Uterus (tissue), 4 donors: Measurements from ENCODE around the gene BRI3BP. TPM values are rescaled to one million over a fixed set of nuclear protein-coding genes. Genes with fewer than 3 reads are reported as not detected.

ENCODE experiments used
- DNase-seq, 2 donors: peaks; one replicate each; pipeline ENCODE4 v3.0.0-alpha.2; 2019 to 2020
- H3K27ac ChIP-seq, 2 donors: fragments of 200-600 bp; sonication (generic); 1 replicate in 1 of 2; 2 replicates in 1 of 2; pipeline ENCODE4 v1.5.1; 2016 to 2018
- H3K27me3 ChIP-seq, 2 donors: fragments of 200-600 bp; sonication (generic); one replicate each; pipeline ENCODE4 v1.5.1; 2018 to 2019; ENCODE audit warnings: control low read depth in 1 of 2
- H3K36me3 ChIP-seq, 2 donors: fragments of 200-600 bp; sonication (generic); one replicate each; pipeline ENCODE4 v1.5.1; 2019; ENCODE audit warnings: control low read depth in 1 of 2
- H3K4me1 ChIP-seq, 2 donors: fragments of 200-600 bp; sonication (generic); one replicate each; pipeline ENCODE4 v1.5.1; 2018 to 2019; ENCODE audit warnings: control low read depth in 1 of 2
- H3K4me3 ChIP-seq, 2 donors: fragments of 200-600 bp; sonication (generic); 1 replicate in 1 of 2; 2 replicates in 1 of 2; pipeline ENCODE4 v1.5.1; 2018 to 2019; ENCODE audit warnings: mild to moderate bottlenecking in 1 of 2
- H3K9me3 ChIP-seq, 2 donors: fragments of 200-600 bp; sonication (generic); one replicate each; pipeline ENCODE4 v1.5.1; 2019; ENCODE audit warnings: control low read depth in 1 of 2
- CTCF ChIP-seq, 4 experiments: fragments of 200-600 bp in 2 of 4; fragments of 450-650 bp in 2 of 4; sonication (generic) in 2 of 4; IDR thresholded peaks; one replicate each; pipeline ENCODE4 v1.5.1; 2016 to 2019; ENCODE audit warnings: antibody characterized with exemption in 4 of 4, mild to moderate bottlenecking in 2 of 4, moderate library complexity in 1 of 4
- POLR2A ChIP-seq, 2 donors: fragments of 450-650 bp; IDR thresholded peaks; one replicate each; pipeline ENCODE4 v1.6.1; 2016; ENCODE audit warnings: antibody characterized with exemption in 2 of 2, mild to moderate bottlenecking in 1 of 2, moderate library complexity in 1 of 2
- intact Hi-C: fragments of 100-400 bp; cut with DNase I; formaldehyde crosslinking; loops from one replicate; pipeline ENCODE4 v1.15.1; 2023; ENCODE audit warnings: low total_unique reads
- total RNA-seq, 4 donors: library from RNA; depleted of rRNA in 3 of 4; stranded (reverse); fragments of >200 nt in 3 of 4; gene quantifications; one replicate each; pipeline versions ENCODE4 v1.1.0 to v1.2.4, GENCODE V29; 2014 to 2023
- donor health status: DM: yes; HTN: yes; CAD: no.

Gene BRI3BP
- total RNA-seq, 4 donors from 2014 or later, result 0.59 to 8.9 (median 3.2) TPM

- H3K36me3 ChIP-seq, result no peaks in the 10 kb centered on the region
- H3K4me1 ChIP-seq, result no peaks in the 10 kb centered on the region
- DNase-seq, result no peak
- no peak overlapping the region for H3K27ac ChIP-seq
- intact Hi-C loops, result no loop called here
- TF ChIP-seq CTCF (IDR thresholded peaks at IDR 0.05) (no peak), POLR2A (IDR thresholded peaks at IDR 0.05) (no peak)
- H3K27me3 ChIP-seq, result no peaks in the 10 kb centered on the region
- H3K4me3 ChIP-seq, result no peak overlapping the region
- no peaks in the 10 kb centered on the region for H3K9me3 ChIP-seq
These were observed 21.1 kb downstream of the BRI3BP start for GRCh38 chr12:125014526-125014925.

GRCh38 chr12:125015680-125016310 lies 22.4 kb downstream of the BRI3BP start:
- TF ChIP-seq CTCF (IDR thresholded peaks at IDR 0.05) (no peak), POLR2A (IDR thresholded peaks at IDR 0.05) (no peak)
- no peaks in the 10 kb centered on the region for H3K4me1 ChIP-seq
- H3K36me3 ChIP-seq, result no peaks in the 10 kb centered on the region
- no peak overlapping the region for H3K27ac ChIP-seq
- no peak overlapping the region for H3K4me3 ChIP-seq
- no peaks in the 10 kb centered on the region for H3K27me3 ChIP-seq
- no peaks in the 10 kb centered on the region for H3K9me3 ChIP-seq
- intact Hi-C loops, result no loop called here
- DNase-seq, result no peak

GRCh38 chr12:125017801-125018200 lies 24.4 kb downstream of the BRI3BP start:
- intact Hi-C loops, result no loop called here
- H3K9me3 ChIP-seq, result no peaks in the 10 kb centered on the region
- no peak overlapping the region for H3K4me3 ChIP-seq
- TF ChIP-seq POLR2A (IDR thresholded peaks at IDR 0.05) (no peak), CTCF (IDR thresholded peaks at IDR 0.05) (no peak)
- no peak for DNase-seq
- H3K4me1 ChIP-seq, result no peaks in the 10 kb centered on the region
- H3K27ac ChIP-seq, result no peak overlapping the region
- no peaks in the 10 kb centered on the region for H3K36me3 ChIP-seq
- no peaks in the 10 kb centered on the region for H3K27me3 ChIP-seq

- H3K4me3 ChIP-seq, result no peak overlapping the region
- H3K4me1 ChIP-seq, result no peaks in the 10 kb centered on the region
- no peaks in the 10 kb centered on the region for H3K9me3 ChIP-seq
- no peak overlapping the region for H3K27ac ChIP-seq
- TF ChIP-seq POLR2A (IDR thresholded peaks at IDR 0.05) (no peak), CTCF (IDR thresholded peaks at IDR 0.05) (no peak)
- no peaks in the 10 kb centered on the region for H3K36me3 ChIP-seq
- intact Hi-C loops, result no loop called here
- no peaks in the 10 kb centered on the region for H3K27me3 ChIP-seq
- DNase-seq, result no peak
These were observed 24.9 kb downstream of the BRI3BP start for GRCh38 chr12:125018356-125018755.

GRCh38 chr12:125021096-125021495 lies 27.7 kb downstream of the BRI3BP start:
- Histone ChIP-seq H3K36me3 (no peaks in the 10 kb centered on the region), H3K27ac (no peak overlapping the region), H3K4me3 (no peak overlapping the region), H3K9me3 (no peaks in the 10 kb centered on the region), H3K4me1 (no peaks in the 10 kb centered on the region), H3K27me3 (no peaks in the 10 kb centered on the region)
- intact Hi-C loops, result no loop called here
- no peak for DNase-seq
- TF ChIP-seq POLR2A (IDR thresholded peaks at IDR 0.05) (no peak), CTCF (IDR thresholded peaks at IDR 0.05) (no peak)
